CD4-positive, alpha-beta T cell treated with Interleukin-17A for 4 hours (primary cell): ENCODE data around the gene ESAM.

ENCODE experiments used
- DNase-seq: peaks from one replicate; pipeline ENCODE4 v3.0.0-alpha.2; 2020; ENCODE audit warnings: mixed read lengths

The ESAM gene

DNA sequence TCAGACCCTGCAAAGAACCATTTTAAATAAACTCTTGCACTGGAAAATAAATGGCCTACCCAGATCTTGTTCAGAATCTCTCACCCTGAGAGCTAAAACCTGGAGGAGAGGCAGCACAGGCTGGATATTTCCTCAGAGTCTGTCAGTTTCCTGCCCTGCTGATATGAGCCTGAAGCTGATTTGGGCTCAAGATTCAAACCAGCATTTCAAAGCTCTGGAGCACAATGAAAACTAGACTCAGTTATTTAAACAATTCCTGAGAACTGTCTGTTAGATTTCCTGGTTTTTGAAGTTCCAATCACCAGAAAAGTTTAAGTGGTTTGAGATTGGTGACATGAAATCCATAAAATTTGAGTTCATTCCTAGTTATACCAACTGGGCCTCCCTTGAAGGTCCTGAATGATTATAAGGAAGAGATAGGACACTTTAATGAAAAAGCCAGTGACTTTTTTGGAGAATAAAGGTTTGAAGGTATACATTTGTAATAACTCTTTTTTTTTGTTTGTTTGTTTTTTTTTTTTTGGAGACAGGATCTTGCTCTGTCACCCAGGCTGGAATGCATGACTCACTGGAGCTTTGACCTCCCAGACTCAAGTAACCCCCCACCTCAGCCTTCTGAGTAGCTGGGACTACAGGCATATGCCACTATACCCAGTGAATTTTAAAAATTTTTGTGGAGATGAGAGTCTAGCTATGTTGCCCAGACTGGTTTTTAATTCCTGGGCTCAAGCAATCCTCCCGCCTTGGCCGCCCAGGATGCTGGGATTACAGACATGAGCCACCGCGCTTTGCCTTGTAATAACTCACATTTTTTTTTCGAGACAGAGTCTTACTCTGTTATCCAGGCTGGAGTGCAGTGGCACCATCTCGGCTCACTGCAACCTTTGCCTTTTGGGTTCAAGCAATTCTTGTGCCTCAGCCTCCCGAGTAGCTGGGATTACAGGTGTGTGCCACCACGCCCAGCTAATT, 8.0 kb upstream of the ESAM start:
- no peak for DNase-seq

DNA sequence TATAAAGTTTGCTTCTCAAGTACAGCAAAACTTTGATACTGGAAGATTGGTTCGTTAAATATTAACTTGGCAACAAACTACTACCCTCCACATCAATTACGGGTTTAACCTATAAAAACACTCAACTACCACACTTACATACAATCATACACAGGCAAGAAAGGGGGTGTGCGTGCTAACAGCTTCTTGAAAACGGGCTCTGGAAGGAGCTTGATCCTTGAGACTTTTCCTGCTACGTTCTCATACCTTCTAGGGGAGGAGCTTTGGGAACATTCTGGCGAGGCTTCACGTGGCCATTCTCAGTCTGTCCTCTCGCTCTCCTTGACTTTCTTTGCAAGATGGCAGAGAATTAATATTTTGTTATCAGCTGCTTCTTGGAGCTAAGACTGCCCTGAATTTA, 6.8 kb upstream of the ESAM start:
- no peak for DNase-seq

DNA sequence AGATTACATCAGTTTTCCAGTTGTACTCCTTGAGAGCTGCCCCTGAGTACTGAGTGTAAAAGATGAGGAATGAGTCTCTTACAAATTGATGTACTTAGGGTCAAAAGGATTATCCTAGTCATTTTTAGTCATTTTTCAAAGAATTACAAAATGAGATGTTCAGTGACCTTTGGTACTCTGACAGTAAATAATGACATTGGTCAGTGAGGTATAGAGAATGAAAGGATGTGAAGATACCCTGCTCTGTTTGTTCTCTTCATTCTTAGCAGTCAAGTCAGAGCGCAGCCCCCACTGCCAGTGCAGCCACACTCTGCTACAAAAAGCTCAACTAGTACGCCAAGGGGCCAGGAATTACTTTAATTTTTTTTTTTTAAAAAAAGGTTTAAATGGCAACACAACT, 4.1 kb upstream of the ESAM start:
- DNase-seq = no peak

GRCh38 chr11:124763156-124763947, 1.3 kb upstream of the ESAM start:
- DNase-seq = peak; percentile 93

DNA sequence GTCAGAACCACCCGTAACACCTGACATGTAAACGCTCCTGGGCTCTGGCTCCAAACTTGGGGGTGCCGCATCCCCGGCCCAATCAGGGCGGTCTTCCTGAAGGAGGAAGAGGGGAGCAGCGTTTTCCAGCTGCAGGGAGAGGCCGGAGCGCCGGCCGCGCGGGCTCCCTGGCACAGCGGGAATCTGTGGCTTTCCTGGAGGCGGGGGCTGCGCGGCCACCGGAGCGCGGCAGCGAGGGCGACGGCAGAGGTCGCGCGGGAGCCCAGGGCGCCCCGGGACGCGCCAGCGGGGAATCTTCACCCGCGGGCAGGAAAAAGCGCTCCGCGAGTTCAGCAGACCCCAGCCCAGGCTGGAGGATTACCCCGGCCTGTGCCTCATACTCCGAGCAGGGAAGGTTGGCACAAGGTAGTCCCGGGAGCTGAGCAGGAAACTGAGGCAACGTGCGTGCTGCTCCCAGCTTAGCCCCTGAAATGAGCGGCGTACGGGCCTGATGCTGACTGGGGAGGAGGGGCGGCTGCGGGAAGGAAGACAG, 600 bp upstream of the ESAM start:
- no peak for DNase-seq

DNA sequence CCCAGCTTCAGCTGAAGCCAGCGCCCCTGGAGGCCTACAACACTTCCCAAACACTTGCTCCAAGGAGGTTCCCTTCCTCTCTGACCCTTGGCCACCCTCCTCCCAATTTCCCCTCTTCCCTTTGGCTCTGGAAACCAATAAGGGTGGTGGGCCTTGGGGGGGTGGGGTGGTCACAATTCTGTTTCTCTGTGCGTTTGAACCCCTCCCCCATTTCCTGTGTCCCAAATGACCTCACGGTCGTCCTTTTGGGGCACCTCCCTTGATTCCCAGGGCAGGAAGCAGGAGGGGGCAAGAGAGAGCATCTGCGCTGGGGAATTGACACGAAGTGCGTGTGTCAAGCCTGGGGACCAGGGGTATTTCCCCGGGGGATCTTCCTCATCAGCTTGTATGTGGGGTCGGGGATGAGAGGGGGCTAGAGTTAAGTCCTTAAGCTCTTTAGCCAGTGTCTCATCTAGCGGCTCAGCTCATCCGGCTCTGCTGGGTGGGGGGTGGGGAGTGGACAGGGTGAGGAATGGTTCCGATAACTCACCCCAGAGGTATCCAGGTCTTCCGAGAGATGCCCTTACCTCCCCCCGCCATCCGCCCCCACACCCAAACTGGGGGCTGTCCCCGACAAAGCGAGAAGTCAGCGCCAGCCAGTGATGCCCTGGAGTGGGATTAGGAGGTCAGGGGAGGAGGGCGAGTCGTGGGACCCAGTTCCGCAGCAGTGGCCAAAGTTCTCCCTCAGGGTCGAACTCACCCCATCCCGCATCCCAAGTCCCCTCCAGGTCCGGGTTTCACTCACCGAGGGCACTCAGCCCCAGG, 587 bp downstream of the ESAM start:
- DNase-seq = no peak

DNA sequence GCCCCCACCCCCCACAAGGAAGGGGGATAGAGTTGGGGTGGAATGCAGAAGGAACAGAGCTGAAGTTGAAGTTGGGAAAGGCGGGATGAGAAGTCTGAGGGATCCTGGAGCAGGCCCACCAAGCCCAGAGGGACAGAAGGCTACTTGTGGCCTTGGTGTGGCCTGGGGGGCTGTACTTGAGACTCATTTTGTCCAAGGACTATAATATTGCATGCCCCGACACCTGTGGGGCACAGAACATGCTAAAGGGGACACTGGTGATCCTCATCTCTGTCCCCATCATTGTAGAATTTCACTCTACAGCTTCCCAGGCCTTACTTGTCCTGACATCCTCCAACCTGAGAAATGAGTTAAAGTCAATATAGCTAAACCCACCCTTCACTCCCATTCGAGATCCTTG, 1.3 kb downstream of the ESAM start:
- no peak for DNase-seq

DNA sequence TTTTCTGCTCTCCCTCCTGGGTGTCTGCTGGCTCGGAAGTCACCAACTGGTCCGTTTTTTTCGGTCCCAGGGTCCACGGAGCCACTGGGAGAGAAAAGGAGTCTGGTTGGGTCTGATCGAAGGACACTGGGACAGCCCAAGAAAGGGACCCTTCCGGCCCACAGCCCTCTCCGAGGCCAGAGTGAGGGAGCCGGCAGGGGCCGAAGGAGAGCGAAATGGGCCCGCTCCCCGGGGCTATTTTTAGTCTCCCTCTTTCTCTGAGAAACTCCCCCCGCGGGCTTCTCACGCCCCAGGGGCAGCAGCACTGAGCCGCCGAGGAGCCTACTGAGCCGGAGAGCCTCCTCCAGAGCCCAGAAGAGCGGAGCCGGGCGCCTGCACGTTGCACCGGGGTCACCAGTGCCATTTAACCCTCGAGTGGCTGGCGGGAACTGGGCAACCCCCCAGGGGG, 1.9 kb downstream of the ESAM start:
- no peak for DNase-seq

- DNase-seq = peak; percentile 11
These were observed 2.6 kb downstream of the ESAM start for GRCh38 chr11:124759266-124760204.

GRCh38 chr11:124758355-124759265, 3.5 kb downstream of the ESAM start:
- DNase-seq = peak; percentile 78

- DNase-seq = no peak
These were observed 4.8 kb downstream of the ESAM start for GRCh38 chr11:124757320-124757719.

- DNase-seq = no peak
These were observed 5.3 kb downstream of the ESAM start for GRCh38 chr11:124756753-124757227.

DNA sequence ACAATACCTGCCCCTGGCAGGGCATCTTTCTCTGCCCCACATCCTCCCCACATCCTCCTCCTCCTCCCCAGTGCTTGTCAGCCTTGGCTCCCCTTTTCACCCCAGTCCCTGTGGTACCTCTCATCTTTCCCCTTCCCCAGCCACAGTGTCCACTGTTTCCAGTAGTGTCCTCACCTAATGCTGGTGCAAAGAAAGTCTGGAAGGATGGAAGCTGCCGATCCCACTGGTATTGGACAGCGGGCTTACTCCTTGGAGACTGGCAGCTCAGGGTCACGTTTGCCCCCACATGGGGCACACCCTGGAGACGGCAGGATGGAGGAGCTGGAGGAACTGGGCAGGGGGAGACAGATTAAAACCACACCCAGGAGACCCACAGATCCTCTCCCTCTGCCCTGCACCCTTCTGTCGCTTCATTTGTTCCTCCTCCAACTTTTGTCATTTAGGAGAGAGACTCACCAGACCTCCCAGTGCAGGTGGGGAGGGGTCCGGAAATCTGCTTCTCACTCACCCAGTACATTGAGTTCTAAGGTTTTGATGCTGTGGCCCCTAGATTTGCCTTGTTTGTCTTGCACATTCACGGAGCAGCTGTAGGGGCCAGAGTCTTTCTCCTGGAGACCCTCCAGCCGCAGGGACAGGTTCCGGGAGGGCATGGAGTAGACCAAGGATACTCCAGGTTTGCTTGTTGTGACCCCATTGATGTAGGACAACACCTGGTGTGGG, 5.9 kb downstream of the ESAM start:
- DNase-seq = no peak

DNA sequence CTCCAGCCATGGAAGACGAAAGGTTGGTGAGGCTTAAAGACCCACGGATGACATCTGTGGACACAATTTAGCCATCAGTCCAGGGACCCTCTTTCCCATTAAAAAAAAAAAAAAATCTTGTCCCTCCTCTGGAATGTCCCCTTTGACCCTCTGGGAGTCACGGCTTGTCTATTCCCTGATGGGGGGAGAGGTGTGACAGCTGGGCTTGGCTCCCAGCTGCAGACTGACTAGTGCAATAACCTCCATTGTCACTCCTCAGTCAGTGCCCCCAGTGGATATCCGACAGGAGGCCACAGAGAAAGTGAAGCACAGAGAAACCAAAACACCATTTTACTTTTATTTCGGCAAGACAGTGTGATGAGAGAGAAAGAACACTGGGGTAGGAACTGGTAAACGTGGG, 7.4 kb downstream of the ESAM start:
- DNase-seq = no peak

DNA sequence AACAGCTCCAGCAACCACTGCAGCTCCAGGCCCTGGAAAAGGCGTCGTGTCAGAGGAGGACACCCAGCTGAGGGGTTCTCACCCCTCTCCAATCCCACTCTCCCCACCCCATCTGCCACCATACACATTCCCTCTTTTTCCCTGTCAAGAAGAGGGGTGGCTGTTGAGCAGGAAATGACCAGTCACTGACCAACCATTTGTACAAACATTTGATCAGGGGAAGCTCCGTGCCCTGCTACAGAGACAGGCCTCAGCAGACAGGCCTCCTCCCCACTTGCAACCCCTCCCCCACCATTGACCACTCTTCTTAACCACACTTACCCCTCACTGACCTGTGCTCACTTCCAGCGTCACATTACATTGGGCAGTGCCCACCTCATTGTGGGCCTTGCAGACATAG, 7.8 kb downstream of the ESAM start:
- no peak for DNase-seq

GRCh38 chr11:124753624-124754023, 8.5 kb downstream of the ESAM start:
- DNase-seq = no peak

DNA sequence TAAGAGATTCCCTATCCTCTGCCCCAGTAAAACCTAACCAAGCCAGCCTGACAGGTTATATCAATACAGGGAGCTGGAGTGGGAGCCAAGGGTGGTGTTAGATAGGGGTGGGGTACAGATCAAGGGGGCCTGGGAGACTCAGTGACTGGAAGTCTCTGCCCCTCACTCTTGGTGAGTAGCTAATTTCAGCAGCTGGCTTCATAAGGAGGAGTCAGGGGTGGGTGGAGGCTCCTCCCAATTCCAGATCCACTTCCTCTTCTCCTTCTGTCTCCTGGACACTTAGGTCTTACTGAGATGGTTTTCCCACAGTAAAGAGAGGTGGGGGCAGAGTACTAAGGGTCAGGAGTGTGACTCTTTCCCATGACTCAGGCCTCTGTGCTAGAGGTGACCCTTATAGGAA, 8.9 kb downstream of the ESAM start:
- DNase-seq = no peak

DNA sequence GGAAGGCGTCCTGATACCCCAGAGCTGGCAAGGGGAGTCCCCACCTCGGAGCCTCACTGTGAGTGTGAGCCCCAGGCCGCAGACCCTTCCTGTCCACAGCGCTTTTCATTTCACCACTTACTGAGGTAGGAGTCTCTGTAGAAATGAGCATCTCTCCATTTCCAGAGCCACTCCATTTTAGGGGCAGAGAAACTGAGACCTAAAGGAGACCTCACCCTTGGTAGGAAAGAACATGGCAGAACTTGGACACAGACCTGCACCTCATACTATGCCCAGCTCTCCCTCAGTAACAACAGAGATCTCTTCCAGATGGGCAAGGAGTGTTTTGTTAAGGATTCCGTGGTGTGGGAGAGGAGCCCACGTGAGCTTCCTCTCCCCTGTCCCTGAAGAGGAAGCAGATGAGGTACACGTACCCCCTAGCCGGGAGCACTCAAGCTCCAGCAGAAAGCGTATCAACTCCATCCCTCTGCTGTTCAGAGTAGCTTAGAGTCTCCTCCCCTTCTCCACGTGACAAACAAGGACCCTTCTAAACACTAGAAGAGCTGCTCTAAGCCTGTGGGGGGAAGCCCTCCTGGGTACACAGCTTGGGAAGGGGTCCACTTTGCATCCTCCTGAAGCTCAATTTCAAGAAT, 9.5 kb downstream of the ESAM start:
- no peak for DNase-seq
